ENCODE measurements around the gene ATP6V1B1.
A peak's percentile ranks its signal among the peaks of the same experiment; 100 is the strongest.

ATP6V1B1 gene

GRCh38 chr2:70926042-70926441, 9.7 kb upstream of the ATP6V1B1 start:
- TF ChIP-seq CTCF (IDR thresholded peaks at IDR 0.05), result no peak
- Mint-ChIP-seq H3K36me3 (ENCODE audit: low read depth) (no peaks in the 10 kb centered on the region), H3K27ac (no peak overlapping the region), H3K9me3 (no peaks in the 10 kb centered on the region), H3K27me3 (ENCODE audit: low read depth, poor library complexity) (peaks cover 36% of the 10 kb centered on the region), H3K4me3 (no peak overlapping the region), H3K4me1 (peaks cover 38% of the 10 kb centered on the region)
- DNase-seq, result no peak

DNA sequence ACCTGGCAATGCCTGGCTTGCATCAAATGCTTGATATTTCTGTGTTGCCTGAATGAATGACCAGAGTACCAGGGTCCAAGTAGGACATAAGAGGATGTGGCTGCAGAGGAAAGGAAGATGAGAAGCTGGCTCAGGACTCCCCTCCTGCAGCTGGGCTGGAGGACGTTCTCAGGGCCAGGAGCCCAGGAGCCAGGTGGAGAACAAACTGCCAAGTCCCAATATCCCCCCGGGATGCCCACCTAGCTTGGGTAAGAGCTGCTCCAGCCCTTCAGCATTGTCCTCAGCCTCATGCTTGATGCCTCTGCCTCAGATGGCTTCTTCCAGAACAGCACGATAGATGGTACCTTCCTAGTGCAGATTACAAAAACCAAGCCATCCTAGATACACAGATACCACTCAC, 8.6 kb upstream of the ATP6V1B1 start:
- Mint-ChIP-seq H3K4me1 (peaks cover 31% of the 10 kb centered on the region), H3K27ac (no peak overlapping the region), H3K36me3 (ENCODE audit: low read depth) (no peaks in the 10 kb centered on the region), H3K27me3 (ENCODE audit: low read depth, poor library complexity) (peaks cover 26% of the 10 kb centered on the region), H3K4me3 (no peak overlapping the region), H3K9me3 (no peaks in the 10 kb centered on the region)
- no peak for DNase-seq
- no peak for TF ChIP-seq CTCF (IDR thresholded peaks at IDR 0.05)

- no peaks in the 10 kb centered on the region for H3K36me3 Mint-ChIP-seq (ENCODE audit: low read depth)
- no peak for DNase-seq
- no peak for TF ChIP-seq CTCF (IDR thresholded peaks at IDR 0.05)
- no peak overlapping the region for H3K4me3 Mint-ChIP-seq
- H3K27ac Mint-ChIP-seq, result no peak overlapping the region
- H3K4me1 Mint-ChIP-seq, result peaks cover 27% of the 10 kb centered on the region
- peaks cover 24% of the 10 kb centered on the region for H3K27me3 Mint-ChIP-seq (ENCODE audit: low read depth, poor library complexity)
- H3K9me3 Mint-ChIP-seq, result no peaks in the 10 kb centered on the region
These were observed 8.1 kb upstream of the ATP6V1B1 start for GRCh38 chr2:70927641-70928040.

DNA sequence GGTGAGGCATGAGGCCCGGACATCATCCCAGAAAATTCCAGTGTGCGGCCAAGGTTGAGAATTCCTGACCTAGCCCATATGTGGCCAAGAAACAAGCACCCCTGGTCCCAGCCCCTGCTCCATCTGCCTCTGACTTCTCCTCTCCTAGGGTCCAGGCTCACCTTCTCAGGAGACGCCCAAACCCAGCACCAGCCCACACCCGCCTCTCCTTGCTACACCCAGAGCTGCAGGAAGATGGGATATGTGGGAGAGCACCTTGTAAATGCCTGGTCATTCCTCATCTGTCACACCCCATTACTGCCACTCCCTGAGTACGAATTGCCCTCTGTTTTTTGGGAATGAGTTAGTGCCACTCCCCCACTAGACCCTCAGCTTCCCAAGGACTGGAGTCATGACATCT, 7.3 kb upstream of the ATP6V1B1 start:
- Mint-ChIP-seq H3K27me3 (ENCODE audit: low read depth, poor library complexity) (peaks cover 25% of the 10 kb centered on the region), H3K9me3 (no peaks in the 10 kb centered on the region), H3K36me3 (ENCODE audit: low read depth) (no peaks in the 10 kb centered on the region), H3K4me1 (peaks cover 24% of the 10 kb centered on the region), H3K4me3 (no peak overlapping the region), H3K27ac (peak overlapping the region; percentile 11)
- TF ChIP-seq CTCF (IDR thresholded peaks at IDR 0.05), result no peak
- no peak for DNase-seq

DNA sequence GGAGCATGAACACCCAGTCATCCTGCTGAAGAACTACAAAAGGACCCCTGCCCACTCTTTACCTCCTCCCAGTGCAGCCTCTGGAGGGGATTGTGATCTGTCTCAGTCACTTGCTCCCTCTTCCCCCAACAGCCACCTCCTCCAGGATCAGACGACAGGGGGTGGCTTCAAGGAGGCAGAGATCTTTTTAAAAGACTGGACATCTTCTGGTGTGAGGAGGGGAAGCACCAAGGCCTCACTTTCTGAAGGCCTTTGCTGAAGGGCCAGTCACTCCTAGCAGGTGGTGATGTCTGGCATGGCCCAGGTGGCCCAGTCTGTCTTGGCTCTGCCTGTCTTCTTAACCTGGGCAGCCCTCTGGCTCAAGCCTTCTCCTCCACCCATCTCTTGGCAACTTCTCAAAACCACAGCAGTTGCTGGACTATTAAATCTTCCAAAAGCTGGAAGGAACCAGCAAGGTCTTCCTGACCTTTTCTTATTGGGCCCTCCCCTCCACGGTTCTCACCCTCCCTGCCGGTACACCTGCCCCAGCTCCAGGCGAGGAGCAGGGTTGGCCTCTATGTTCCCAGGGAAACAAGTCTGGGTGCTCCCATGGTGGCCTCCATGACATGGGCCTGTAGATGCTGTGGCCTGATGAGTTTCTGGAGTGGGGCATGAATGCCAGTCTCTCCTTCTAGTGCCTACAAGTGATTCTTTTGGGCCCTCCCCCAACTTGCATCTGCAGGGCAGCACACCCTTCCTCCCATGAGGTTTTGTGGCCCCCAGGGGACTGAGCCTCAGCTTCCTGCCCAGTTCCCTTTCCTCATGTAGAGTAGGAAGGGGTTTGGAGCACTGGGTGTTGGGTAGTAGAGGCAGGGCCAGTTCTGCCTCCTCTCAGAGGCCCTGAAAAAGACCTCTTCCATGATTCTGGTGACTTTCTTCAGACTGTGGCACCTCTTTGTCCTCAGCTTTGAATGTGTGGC, 5.0 kb upstream of the ATP6V1B1 start:
- peaks cover 36% of the 10 kb centered on the region for H3K4me1 Mint-ChIP-seq
- TF ChIP-seq CTCF (IDR thresholded peaks at IDR 0.05), result no peak
- no peak overlapping the region for H3K4me3 Mint-ChIP-seq
- no peak overlapping the region for H3K27ac Mint-ChIP-seq
- H3K36me3 Mint-ChIP-seq (ENCODE audit: low read depth), result no peaks in the 10 kb centered on the region
- H3K27me3 Mint-ChIP-seq (ENCODE audit: low read depth, poor library complexity), result peaks cover 21% of the 10 kb centered on the region
- no peak for DNase-seq
- no peaks in the 10 kb centered on the region for H3K9me3 Mint-ChIP-seq

Data from nephron progenitor cell (in vitro differentiated cells).